HUES64 (cell line): ENCODE results near the gene PEX11G.

ENCODE experiments used
- H3K27ac ChIP-seq: 2 replicates; pipeline ENCODE4 v1.7.0; 2013; ENCODE audit warnings: low read depth, low read length, inconsistent platforms
- H3K27me3 ChIP-seq: 2 replicates; pipeline ENCODE4 v1.6.1; 2013; ENCODE audit warnings: mild to moderate bottlenecking, low read length; ENCODE audit not compliant: insufficient read depth
- H3K36me3 ChIP-seq: 2 replicates; pipeline ENCODE4 v1.6.1; 2013; ENCODE audit warnings: mild to moderate bottlenecking, low read length; ENCODE audit not compliant: insufficient read depth
- H3K4me1 ChIP-seq: 2 replicates; pipeline ENCODE4 v1.6.1; 2013; ENCODE audit warnings: mild to moderate bottlenecking, low read length, moderate library complexity; ENCODE audit not compliant: insufficient read depth
- H3K4me3 ChIP-seq: 2 replicates; pipeline ENCODE4 v1.5.1; 2013; ENCODE audit warnings: mild to moderate bottlenecking, low read length, moderate library complexity
- H3K9ac ChIP-seq: 2 replicates; pipeline ENCODE4 v1.6.1; 2013; ENCODE audit warnings: mild to moderate bottlenecking, low read depth, low read length
- H3K9me3 ChIP-seq: 2 replicates; pipeline ENCODE4 v1.6.1; 2013; ENCODE audit warnings: low read depth, low read length; ENCODE audit not compliant: insufficient read depth
- WGBS: fragments of 150-250, 120-280 bp; methylation state at CpG from one replicate; pipeline ENCODE4 v1.1.7; 2013; ENCODE audit warnings: missing lambda C conversion rate; 5-methylcytosine and 5-hydroxymethylcytosine counted together

Gene PEX11G

GRCh38 chr19:7471696-7472615 is 16.9 kb downstream of the PEX11G start:
- H3K36me3 ChIP-seq, result peaks cover 28% of the 10 kb centered on the region
- no peak overlapping the region for H3K4me3 ChIP-seq
- H3K9me3 ChIP-seq, result no peaks in the 10 kb centered on the region
- no peak overlapping the region for H3K9ac ChIP-seq
- no peaks in the 10 kb centered on the region for H3K4me1 ChIP-seq
- H3K27me3 ChIP-seq, result no peaks in the 10 kb centered on the region
- H3K27ac ChIP-seq, result no peak overlapping the region
- 91% methylated on average over 42 of the region's 42 CpGs for WGBS

GRCh38 chr19:7470540-7471305 is 18.1 kb downstream of the PEX11G start:
- WGBS, result 96% methylated on average over 31 of the region's 31 CpGs
- H3K36me3 ChIP-seq, result peaks cover 28% of the 10 kb centered on the region

GRCh38 chr19:7469669-7470285 is 19.1 kb downstream of the PEX11G start:
- no peaks in the 10 kb centered on the region for H3K9me3 ChIP-seq
- no peaks in the 10 kb centered on the region for H3K27me3 ChIP-seq
- 95% methylated on average over 31 of the region's 31 CpGs for whole genome bisulfite sequencing
- no peaks in the 10 kb centered on the region for H3K4me1 ChIP-seq
- no peak overlapping the region for H3K4me3 ChIP-seq
- peaks cover 37% of the 10 kb centered on the region for H3K36me3 ChIP-seq
- no peak overlapping the region for H3K27ac ChIP-seq
- H3K9ac ChIP-seq, result no peak overlapping the region

More at GRCh38 chr19:7470540-7471305, 18.1 kb downstream of the PEX11G start:
- no peaks in the 10 kb centered on the region for H3K27me3 ChIP-seq
- no peak overlapping the region for H3K27ac ChIP-seq
- H3K4me3 ChIP-seq, result no peak overlapping the region
- H3K9ac ChIP-seq, result no peak overlapping the region
- H3K4me1 ChIP-seq, result no peaks in the 10 kb centered on the region
- no peaks in the 10 kb centered on the region for H3K9me3 ChIP-seq

DNA sequence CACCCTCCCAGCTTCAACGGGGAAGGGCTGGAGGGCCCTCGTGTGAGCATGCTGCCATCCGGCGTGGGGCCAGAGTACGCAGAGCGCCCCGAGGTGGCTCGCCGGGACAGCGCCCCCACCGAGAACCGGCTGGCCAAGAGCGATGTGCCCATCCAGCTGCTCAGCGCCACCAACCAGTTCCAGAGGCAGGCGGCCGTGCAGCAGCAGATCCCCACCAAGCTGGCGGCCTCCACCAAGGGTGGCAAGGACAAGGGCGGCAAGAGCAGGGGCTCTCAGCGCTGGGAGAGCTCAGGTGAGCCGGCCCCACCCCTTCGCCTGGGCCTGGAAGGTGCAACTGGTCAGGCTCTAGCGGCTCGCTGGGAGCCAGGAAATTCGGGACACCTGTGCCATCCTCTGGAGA is 20.0 kb downstream of the PEX11G start:
- H3K27me3 ChIP-seq, result no peaks in the 10 kb centered on the region
- no peak overlapping the region for H3K4me3 ChIP-seq
- 91% methylated on average over 24 of the region's 24 CpGs for WGBS
- H3K27ac ChIP-seq, result no peak overlapping the region
- H3K9ac ChIP-seq, result no peak overlapping the region
- no peaks in the 10 kb centered on the region for H3K4me1 ChIP-seq
- peaks cover 44% of the 10 kb centered on the region for H3K36me3 ChIP-seq
- no peaks in the 10 kb centered on the region for H3K9me3 ChIP-seq

DNA sequence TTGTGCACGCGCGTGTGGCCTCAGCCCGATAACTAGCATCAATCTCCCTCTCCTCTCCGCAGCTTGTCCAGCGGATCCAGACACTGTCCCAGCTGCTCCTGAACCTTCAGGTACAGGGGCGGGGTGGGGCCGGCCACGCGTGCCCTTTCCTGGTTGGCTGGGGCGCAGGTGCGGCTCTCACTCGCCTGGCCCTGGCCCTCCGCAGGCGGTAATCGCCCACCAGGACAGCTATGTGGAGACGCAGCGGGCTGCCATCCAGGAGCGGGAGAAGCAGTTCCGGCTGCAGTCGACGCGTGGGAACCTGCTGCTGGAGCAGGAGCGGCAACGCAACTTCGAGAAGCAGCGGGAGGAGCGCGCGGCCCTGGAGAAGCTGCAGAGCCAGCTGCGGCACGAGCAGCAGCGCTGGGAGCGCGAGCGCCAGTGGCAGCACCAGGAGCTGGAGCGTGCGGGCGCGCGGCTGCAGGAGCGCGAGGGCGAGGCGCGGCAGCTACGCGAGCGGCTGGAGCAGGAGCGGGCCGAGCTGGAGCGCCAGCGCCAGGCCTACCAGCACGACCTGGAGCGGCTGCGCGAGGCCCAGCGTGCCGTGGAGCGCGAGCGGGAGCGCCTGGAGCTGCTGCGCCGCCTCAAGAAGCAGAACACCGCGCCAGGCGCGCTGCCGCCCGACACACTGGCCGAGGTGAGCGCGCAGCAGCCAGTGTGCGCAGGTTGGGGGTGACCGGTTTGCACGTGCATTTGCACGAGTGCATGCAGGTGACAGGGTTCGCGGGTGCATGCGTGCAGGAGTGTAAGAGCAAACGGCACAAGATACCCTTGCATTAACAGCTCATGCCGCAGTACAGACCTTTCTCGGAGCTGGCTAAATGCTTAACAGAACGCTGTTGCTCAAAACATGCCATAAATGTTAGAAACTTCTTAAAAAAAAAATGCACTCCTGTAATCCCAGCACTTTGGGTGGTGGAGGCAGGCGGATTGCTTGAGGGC is 21.5 kb downstream of the PEX11G start:
- Histone ChIP-seq H3K9ac (no peak overlapping the region), H3K4me3 (no peak overlapping the region), H3K36me3 (peaks cover 54% of the 10 kb centered on the region), H3K4me1 (no peaks in the 10 kb centered on the region), H3K27me3 (no peaks in the 10 kb centered on the region), H3K27ac (no peak overlapping the region), H3K9me3 (no peaks in the 10 kb centered on the region)
- 97% methylated on average over 86 of the region's 86 CpGs for WGBS

DNA sequence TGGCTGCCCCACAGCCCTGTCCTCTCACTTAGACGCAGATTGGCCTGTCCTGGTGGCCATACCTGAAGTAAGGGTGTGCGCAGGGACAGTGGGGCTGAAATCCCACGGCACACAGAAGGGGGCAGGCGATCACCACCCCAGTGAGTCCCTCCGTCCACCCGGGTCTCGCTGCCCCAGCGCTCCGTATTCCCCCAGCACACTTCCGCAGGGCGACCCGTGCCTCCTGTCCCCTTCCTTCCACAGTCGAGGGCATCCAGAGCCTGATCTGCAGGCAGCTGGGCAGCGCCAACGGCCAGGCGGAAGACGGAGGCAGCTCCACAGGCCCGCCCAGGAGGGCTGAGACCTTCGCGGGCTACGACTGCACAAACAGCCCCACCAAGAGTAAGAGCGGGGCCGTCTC is 25.3 kb downstream of the PEX11G start:
- no peak overlapping the region for H3K27ac ChIP-seq
- no peak overlapping the region for H3K9ac ChIP-seq
- H3K4me3 ChIP-seq, result no peak overlapping the region
- H3K9me3 ChIP-seq, result no peaks in the 10 kb centered on the region
- H3K36me3 ChIP-seq, result peaks cover 49% of the 10 kb centered on the region
- no peaks in the 10 kb centered on the region for H3K4me1 ChIP-seq
- 96% methylated on average over 23 of the region's 23 CpGs for WGBS
- H3K27me3 ChIP-seq, result no peaks in the 10 kb centered on the region

GRCh38 chr19:7461841-7462629 is 26.8 kb downstream of the PEX11G start:
- Histone ChIP-seq H3K27me3 (no peaks in the 10 kb centered on the region), H3K27ac (no peak overlapping the region), H3K9me3 (no peaks in the 10 kb centered on the region), H3K4me1 (no peaks in the 10 kb centered on the region), H3K9ac (no peak overlapping the region), H3K4me3 (no peak overlapping the region), H3K36me3 (peaks cover 53% of the 10 kb centered on the region)
- WGBS, result 91% methylated on average over 28 of the region's 28 CpGs

- peaks cover 56% of the 10 kb centered on the region for H3K36me3 ChIP-seq
- WGBS, result 88% methylated on average over 14 of the region's 14 CpGs
Observed at GRCh38 chr19:7460562-7460966, 28.3 kb downstream of the PEX11G start.

GRCh38 chr19:7459773-7460172 is 29.1 kb downstream of the PEX11G start:
- Histone ChIP-seq H3K4me3 (no peak overlapping the region), H3K27me3 (no peaks in the 10 kb centered on the region), H3K36me3 (peaks cover 54% of the 10 kb centered on the region), H3K9me3 (0 out of 2 replicates have a peak, but pooled peaks cover 4% of the 10 kb centered on the region), H3K4me1 (no peaks in the 10 kb centered on the region), H3K27ac (no peak overlapping the region), H3K9ac (no peak overlapping the region)
- WGBS, result 94% methylated on average over 20 of the region's 20 CpGs

More at GRCh38 chr19:7460562-7460966, 28.3 kb downstream of the PEX11G start:
- Histone ChIP-seq H3K27ac (no peak overlapping the region), H3K4me3 (no peak overlapping the region), H3K27me3 (no peaks in the 10 kb centered on the region), H3K4me1 (no peaks in the 10 kb centered on the region), H3K9ac (no peak overlapping the region), H3K9me3 (no peaks in the 10 kb centered on the region)

- 95% methylated on average over 9 of the region's 9 CpGs for WGBS
- no peak overlapping the region for H3K9ac ChIP-seq
- H3K4me1 ChIP-seq, result no peaks in the 10 kb centered on the region
- H3K27me3 ChIP-seq, result no peaks in the 10 kb centered on the region
- H3K9me3 ChIP-seq, result peaks cover 11% of the 10 kb centered on the region
- peaks cover 57% of the 10 kb centered on the region for H3K36me3 ChIP-seq
- H3K27ac ChIP-seq, result no peak overlapping the region
- H3K4me3 ChIP-seq, result no peak overlapping the region
Observed at GRCh38 chr19:7458675-7459074, 30.2 kb downstream of the PEX11G start.
